ENCODE data around the gene PARP6.

Gene PARP6

DNA sequence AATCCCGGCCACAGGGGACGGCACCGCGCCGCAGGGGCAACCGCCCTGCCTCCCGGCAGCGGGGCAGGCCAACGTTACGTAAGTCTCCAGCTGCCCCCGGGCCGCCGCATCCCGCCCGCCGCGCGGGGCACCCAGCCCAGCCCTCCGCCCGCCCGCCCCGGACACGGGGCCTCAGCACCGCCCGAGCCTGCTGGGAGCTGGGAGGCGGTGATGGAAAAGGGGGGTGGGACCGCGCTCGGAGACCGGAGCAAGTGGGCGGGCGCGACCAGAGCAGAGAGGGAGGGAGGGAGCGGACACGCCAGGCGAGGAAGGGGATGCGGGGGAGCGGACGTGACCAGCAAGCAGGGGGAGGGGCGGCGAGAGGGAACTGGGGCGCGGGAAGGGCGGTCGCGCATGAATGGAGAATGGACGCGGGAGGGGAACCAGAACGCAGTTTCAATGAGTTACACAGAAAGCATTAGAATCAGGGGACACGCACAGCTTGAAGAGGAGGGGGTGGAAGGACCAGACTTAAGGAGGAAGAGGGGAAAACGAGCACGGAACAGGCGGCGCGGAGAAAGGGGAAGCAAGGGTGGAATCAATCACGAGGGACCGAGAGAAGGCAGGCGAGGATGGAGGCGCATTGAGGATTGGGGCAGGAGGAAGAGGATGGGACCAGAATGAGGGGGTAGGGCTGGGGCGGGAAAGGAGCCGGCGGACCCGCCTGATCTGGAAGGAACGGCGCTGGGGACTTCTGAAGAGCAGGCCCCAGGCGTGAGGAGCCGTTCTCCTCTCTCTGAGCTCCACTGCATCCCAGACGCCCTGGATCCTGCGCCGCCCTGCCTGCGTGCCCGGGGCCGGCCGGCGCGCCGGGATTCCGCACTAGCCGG is 41.9 kb downstream of the PARP6 start:
- TF ChIP-seq GATA3 (IDR thresholded peaks at IDR 0.05; ENCODE audit: low read depth, low read length) (no peak), GATA2 (IDR thresholded peaks at IDR 0.05; ENCODE audit: low read depth, low read length) (no peak)

DNA sequence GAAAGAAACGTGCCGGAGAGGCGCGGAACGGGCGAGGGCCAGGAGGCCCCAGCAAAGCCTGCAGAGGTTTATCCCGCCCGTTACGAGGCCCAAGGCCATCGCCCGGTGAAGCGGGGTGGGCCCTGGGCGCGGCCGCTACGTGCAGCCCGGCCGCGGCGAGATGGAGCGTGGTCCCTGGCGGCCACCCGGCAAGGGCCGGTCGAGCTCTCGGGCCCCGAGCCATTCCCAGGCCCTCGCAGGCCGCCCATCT is 42.5 kb downstream of the PARP6 start:
- TF ChIP-seq GATA2 (IDR thresholded peaks at IDR 0.05; ENCODE audit: low read depth, low read length), result no peak
- TF ChIP-seq GATA3 (IDR thresholded peaks at IDR 0.05; ENCODE audit: low read depth, low read length), result no peak

DNA sequence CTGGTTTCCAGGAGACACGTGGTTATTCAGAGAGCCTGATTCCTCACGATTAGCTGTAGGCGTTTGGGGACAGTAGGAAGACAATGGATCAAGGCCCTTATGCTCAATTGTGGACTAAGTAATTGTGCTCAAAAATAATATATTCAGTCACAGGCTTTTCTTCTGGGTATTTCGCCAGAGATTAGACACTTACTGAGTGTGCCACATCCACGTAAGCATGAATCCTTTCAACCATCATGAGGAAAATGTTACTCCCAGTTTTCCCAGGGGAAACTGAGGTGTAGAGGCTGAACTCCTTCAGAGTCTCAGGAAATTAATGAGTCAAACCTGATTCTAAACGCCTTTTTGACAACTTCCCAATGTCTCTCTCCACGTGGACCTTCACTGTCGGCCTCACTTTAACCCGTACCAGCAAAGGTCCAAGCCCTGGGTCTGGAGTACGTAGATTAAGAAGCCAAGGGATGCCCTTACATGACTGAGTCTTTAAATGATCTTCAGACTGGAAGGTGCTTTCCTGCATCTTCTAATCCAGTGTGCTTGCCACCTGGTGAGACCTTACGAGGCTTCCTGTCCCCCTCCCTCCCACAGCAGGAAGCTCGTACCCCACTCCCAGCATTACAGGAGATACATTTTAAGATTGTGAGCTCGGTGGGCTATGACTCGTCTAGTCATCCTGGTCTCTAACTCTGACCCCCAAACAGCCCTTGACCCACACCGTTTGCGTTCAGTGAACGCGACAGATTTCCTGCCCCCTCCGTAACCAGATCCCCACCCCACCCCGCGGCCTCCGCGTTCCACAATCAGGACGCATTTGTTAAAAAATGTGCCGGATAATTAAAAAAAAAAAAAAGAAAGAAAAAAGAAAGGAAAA is 43.0 kb downstream of the PARP6 start:
- no peak for TF ChIP-seq GATA2 (IDR thresholded peaks at IDR 0.05; ENCODE audit: low read depth, low read length)
- no peak for TF ChIP-seq GATA3 (IDR thresholded peaks at IDR 0.05; ENCODE audit: low read depth, low read length)

DNA sequence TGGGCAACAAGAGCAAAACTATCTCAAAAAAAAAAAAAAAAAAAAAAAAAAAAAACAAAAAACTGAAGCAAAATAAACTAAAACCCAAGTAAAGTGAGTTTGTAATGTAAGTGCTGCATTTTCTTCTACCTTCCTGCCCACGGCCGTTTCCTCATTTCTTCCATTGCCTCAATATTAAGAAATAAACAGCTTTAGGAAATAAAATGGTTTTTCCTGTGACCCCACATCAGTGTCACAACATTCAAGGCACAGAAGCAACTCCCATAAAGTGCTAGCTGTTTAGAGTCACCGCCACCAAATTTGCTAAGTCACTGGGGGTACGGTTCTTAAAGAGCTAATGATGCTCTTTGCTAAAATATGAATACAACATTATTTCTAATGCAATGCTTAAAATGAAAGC is 44.6 kb downstream of the PARP6 start:
- TF ChIP-seq GATA3 (IDR thresholded peaks at IDR 0.05; ENCODE audit: low read depth, low read length), result no peak
- no peak for TF ChIP-seq GATA2 (IDR thresholded peaks at IDR 0.05; ENCODE audit: low read depth, low read length)

DNA sequence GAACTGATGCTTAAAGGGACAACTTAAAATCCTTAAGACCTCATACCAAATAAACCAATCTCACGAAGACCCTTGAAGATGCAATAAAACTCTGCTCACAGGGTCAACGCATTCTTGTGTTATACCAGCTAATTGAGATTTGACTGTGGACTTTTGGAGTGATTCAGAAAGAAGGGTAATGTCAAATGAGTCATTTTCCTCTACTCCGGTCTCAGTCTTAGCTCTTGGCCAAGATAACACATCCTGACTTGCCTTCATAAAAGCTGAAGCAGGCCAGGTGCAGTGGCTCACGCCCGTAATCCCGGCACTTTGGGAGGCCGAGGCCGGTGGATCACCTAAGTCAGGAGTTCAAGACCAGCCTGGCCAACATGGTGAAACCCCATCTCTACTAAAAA is 45.2 kb downstream of the PARP6 start:
- TF ChIP-seq GATA2 (IDR thresholded peaks at IDR 0.05; ENCODE audit: low read depth, low read length) (no peak), GATA3 (IDR thresholded peaks at IDR 0.05; ENCODE audit: low read depth, low read length) (no peak)

DNA sequence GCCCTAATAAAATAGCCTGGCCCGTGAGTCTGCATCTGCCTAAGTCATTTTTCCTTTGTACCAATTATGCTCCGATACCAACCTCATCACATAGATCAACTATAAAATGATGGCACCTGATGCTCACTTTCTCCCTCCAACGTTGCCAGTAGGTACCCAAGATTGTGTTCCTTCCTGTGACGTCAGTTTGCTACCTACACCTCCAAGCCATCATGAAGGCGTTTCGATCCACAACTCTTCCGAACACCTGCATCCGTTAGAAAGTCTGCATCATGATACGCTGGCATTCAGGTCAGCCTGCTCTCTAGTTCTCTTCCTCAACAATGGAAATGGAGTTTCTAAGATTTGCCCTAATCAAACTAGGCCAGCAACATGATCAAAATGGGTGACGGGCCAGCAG is 49.1 kb downstream of the PARP6 start:
- TF ChIP-seq GATA3 (IDR thresholded peaks at IDR 0.05; ENCODE audit: low read depth, low read length) (no peak), GATA2 (IDR thresholded peaks at IDR 0.05; ENCODE audit: low read depth, low read length) (no peak)

DNA sequence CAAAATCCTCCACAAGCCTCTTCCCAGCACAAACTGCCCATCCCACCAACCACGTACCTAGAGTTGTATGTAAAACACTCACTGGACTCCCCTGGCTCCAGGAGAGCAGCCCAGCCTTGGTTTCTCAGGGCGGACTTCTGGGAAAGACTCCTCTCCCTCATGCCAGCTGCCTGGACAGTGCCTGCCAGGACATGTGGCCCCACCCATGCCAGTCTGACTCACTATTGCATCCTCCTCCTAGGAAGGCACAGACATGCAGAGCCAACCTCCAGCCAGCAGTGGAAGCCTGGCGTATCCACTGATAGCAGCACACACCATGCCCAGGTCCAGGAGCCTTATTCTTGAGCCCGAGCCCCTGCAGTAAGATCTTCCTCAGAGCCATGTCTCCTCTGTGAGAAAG is 50.0 kb downstream of the PARP6 start:
- TF ChIP-seq GATA2 (IDR thresholded peaks at IDR 0.05; ENCODE audit: low read depth, low read length), result no peak
- no peak for TF ChIP-seq GATA3 (IDR thresholded peaks at IDR 0.05; ENCODE audit: low read depth, low read length)

DNA sequence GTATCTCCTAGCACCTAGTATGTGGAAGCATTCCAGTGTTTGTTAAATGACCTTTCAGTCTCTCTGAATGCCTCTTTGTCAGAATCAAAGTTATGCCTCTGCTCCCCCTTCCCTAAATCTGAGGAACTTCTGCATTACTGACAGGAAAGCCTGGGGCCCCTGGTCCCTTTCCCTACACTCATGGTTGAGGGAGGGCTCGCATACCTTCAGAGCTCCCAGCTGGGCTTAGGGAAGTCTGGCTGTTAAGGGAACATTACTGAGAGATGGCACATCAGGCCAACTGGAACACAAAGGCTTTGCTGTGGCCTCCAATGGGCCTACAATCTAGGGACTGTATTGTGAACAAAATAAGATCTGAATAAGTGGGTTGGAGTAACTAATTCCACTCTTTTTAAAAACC is 51.7 kb downstream of the PARP6 start:
- TF ChIP-seq GATA3 (IDR thresholded peaks at IDR 0.05; ENCODE audit: low read depth, low read length) (no peak), GATA2 (IDR thresholded peaks at IDR 0.05; ENCODE audit: low read depth, low read length) (no peak)

DNA sequence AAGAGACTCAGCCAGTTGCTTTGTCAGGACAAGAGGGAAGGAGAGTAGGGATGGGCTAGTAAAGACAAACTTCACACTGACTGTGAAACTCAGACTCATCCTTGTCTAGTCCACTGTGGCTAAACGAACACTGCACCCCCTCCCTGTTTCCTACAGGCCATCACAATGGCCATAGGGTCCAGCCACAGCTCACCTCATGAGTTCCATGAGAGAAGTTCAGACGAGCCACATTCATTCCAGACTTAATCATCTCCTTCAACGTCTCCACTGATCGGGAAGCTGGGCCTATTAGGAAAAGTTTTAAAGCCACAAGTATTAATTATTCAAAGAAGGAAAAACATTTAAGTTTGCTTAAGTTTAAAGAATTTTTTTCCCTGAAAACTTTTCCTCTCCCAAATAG is 55.1 kb downstream of the PARP6 start:
- TF ChIP-seq GATA2 (IDR thresholded peaks at IDR 0.05; ENCODE audit: low read depth, low read length) (no peak), GATA3 (IDR thresholded peaks at IDR 0.05; ENCODE audit: low read depth, low read length) (no peak)

DNA sequence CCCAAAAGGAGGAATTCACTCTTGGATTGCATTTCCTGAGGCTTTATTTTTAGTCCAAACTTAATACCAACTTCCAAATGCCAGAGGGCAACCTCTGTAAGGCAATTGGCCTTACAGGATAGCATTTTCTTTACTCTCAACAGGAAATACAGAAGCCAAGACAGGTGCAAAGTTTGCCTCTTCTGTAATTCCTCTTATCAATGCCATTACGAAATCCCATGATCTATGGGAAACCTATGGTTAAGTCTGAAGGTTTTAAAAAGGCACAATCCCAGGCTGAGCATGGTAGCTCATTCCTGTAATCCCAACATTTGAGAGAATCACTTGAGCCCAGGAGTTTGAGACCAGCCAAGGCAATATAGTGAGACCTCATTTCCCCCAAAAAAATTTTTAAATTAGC is 56.3 kb downstream of the PARP6 start:
- TF ChIP-seq GATA3 (IDR thresholded peaks at IDR 0.05; ENCODE audit: low read depth, low read length) (no peak), GATA2 (IDR thresholded peaks at IDR 0.05; ENCODE audit: low read depth, low read length) (no peak)

DNA sequence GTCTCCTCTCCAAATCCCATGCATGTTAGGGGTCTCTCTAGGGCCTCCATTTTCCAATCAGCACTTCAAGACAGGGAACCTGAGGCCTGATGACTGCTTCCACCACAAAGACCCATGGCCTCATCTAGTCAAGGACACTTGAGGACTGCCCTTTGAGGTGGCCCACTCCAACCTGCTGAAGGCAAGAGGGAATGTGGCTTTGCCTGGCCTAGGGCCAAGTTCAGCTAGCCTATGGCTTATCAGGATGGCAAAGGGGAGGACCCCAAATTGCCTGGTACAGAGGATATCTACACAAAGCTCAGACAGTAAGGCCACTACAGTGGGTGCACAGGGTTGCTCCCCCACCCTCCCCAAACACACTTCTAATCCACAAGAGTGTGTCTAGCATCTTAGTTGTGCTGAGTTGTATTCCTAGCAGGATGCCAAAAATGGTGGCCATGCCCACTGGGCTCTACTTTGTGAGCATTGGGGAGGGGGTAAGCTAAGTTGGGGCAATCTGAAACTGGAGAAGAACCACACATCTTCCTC is 64.7 kb downstream of the PARP6 start:
- TF ChIP-seq GATA3 (IDR thresholded peaks at IDR 0.05; ENCODE audit: low read depth, low read length) (no peak), GATA2 (IDR thresholded peaks at IDR 0.05; ENCODE audit: low read depth, low read length) (no peak)

DNA sequence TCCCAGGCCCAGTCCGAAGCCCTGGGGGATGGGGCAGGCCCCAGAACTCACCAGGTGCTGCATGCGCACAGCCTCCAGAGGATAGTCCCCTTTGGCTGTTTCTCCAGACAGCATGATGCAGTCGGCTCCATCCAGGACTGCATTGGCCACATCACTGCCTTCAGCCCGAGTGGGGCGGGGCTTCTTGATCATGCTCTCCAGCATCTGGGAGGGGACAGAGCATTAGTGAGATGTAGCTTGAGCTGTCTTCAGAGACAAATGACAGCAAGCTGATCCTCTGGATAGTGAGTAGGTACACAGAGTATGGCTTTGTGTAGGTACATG is 65.7 kb downstream of the PARP6 start:
- no peak for TF ChIP-seq GATA2 (IDR thresholded peaks at IDR 0.05; ENCODE audit: low read depth, low read length)

DNA sequence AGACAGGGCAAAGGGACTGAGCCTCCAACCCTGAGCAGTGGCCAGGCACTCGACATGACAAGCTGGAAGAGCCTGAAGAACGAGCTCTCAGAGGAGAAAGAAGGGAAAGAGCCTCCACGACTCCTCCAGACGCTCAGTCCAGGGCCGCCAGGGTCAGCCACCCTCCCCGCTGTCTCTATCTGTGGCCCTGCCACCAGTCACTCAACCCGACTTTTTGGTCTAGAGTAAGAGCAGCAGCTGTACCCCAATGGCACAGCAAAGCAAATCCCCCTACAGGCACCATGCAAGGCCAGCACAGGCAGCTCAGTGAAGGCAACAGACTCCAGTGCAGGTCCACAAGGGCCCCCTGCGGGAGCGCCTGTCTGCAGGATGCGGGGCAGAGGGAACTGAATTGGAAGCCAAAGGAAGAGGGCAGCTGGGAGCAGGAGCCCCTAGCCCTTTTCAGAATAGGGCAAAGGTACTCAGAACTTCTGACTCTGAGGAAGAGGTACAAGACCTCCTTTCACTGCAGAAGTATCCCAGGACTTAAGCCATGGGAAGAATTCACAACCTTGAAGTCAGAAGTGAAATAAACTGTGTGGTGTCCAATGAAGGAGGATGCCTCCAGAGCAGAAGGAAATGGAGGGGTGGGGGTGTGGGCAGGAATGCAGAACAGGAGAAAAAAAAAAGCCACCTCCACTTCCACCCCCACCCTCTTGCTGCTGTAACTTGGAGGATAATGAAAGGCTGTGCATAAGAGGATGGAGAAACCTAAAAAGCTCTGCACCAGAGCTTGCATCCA is 66.3 kb downstream of the PARP6 start:
- TF ChIP-seq GATA3 (IDR thresholded peaks at IDR 0.05; ENCODE audit: low read depth, low read length) (no peak), GATA2 (IDR thresholded peaks at IDR 0.05; ENCODE audit: low read depth, low read length) (no peak)

DNA sequence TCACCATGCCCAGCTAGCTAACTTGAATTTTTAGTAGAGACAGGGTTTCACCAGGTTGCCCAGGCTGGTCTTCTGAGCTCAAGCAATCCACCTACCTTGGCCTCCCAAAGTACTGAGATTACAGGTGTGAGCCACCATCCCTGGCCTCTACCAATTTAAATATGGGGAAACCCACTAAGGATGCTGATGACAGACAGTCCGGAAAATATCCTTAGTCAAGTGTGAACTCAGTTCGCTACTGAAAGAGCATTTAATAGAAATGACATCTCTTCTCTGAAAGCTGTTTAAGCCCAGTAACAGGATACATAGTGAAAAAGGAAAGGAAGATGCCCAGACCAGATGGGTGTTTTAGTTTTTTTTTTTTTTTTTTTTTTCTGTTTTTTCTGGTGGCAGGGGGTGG is 67.1 kb downstream of the PARP6 start:
- no peak for TF ChIP-seq GATA2 (IDR thresholded peaks at IDR 0.05; ENCODE audit: low read depth, low read length)
- TF ChIP-seq GATA3 (IDR thresholded peaks at IDR 0.05; ENCODE audit: low read depth, low read length), result no peak
